Nephron (organoid): ENCODE measurements around the gene STC2.

ENCODE experiments used
- H3K27ac Mint-ChIP-seq, 3 experiments: 2 replicates each; pipeline ENCODE4 v1.8.0; 2020; ENCODE audit warnings: mixed read lengths in 3 of 3, mild to moderate bottlenecking in 2 of 3, moderate library complexity in 1 of 3
- H3K27me3 Mint-ChIP-seq: 2 replicates; pipeline ENCODE4 v1.8.0; 2021; ENCODE audit warnings: low read depth, mild to moderate bottlenecking, moderate library complexity, mixed read lengths
- H3K36me3 Mint-ChIP-seq: 2 replicates; pipeline ENCODE4 v1.8.0; 2020; ENCODE audit warnings: low read depth, mixed read lengths
- H3K4me1 Mint-ChIP-seq: 2 replicates; pipeline ENCODE4 v1.8.0; 2020; ENCODE audit warnings: mixed read lengths
- H3K4me3 Mint-ChIP-seq, 3 experiments: 2 replicates each; pipeline ENCODE4 v1.8.0; 2020; ENCODE audit warnings: mild to moderate bottlenecking in 3 of 3, mixed read lengths in 3 of 3, moderate library complexity in 2 of 3
- H3K9me3 Mint-ChIP-seq: 2 replicates; pipeline ENCODE4 v1.8.0; 2020; ENCODE audit warnings: mixed read lengths
- TF ChIP-seq, protein P1 (sequence below), 3 experiments: fragments of 200-600 bp; sonication (generic); IDR thresholded peaks; one replicate each; pipeline ENCODE4 v1.5.0; 2021; ENCODE audit warnings: antibody characterized with exemption in 3 of 3; ENCODE audit not compliant: unreplicated experiment in 3 of 3

STC2 gene

DNA sequence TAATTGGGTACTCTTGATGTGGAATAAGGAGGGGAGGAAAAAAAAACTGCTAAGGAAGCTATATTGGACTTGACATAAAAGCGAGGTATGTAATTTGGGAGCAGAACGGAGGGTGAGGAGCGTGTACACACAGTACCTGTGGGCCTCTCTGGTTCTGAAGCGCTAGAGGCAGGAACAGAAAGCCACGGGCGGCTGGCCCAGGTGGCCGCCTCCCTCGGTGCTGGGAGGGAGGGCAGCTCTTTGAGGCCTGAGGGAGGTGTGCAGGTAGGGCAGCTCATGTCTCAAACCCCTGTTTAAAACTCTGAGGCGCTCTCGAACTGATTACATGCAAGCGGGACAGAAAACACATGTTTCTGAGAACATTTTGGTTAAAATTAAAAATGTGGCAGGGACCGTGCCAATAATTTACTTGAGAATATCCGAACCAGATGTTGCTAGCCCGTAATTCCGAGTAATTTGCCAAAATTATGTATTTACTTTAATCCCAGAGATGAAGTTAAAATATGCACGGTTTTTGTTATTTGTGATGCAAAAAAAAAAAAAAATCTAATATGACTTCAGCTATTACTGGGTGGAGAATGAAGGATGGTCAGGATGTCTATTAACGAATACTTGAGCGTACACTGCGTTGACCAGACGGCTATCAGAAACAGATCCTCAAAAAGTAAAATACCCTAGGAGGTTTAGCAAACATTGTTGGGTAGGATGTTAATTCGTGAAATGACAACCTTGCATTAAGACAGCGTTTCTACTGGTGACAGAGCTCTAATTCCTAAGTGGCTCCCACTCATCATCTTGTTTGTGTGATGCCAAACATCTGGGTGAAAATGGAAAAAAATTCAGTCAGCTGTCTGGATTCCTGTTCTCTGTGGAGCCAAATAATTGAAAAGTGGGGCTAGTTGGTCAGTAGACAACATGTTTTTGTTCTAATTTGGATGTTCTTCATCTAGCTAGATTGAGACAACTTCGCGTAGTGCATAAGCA is 24.4 kb upstream of the STC2 start:
- Mint-ChIP-seq H3K27me3 (peaks cover 18% of the 10 kb centered on the region), H3K36me3 (no peaks in the 10 kb centered on the region), H3K27ac (no peak overlapping the region), H3K4me3 (no peak overlapping the region), H3K9me3 (no peaks in the 10 kb centered on the region), H3K4me1 (peaks cover 22% of the 10 kb centered on the region)
- TF ChIP-seq, protein P1, sequence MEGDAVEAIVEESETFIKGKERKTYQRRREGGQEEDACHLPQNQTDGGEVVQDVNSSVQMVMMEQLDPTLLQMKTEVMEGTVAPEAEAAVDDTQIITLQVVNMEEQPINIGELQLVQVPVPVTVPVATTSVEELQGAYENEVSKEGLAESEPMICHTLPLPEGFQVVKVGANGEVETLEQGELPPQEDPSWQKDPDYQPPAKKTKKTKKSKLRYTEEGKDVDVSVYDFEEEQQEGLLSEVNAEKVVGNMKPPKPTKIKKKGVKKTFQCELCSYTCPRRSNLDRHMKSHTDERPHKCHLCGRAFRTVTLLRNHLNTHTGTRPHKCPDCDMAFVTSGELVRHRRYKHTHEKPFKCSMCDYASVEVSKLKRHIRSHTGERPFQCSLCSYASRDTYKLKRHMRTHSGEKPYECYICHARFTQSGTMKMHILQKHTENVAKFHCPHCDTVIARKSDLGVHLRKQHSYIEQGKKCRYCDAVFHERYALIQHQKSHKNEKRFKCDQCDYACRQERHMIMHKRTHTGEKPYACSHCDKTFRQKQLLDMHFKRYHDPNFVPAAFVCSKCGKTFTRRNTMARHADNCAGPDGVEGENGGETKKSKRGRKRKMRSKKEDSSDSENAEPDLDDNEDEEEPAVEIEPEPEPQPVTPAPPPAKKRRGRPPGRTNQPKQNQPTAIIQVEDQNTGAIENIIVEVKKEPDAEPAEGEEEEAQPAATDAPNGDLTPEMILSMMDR (IDR thresholded peaks at IDR 0.05; ENCODE audit: unreplicated experiment in 3 of 3) = no peak

DNA sequence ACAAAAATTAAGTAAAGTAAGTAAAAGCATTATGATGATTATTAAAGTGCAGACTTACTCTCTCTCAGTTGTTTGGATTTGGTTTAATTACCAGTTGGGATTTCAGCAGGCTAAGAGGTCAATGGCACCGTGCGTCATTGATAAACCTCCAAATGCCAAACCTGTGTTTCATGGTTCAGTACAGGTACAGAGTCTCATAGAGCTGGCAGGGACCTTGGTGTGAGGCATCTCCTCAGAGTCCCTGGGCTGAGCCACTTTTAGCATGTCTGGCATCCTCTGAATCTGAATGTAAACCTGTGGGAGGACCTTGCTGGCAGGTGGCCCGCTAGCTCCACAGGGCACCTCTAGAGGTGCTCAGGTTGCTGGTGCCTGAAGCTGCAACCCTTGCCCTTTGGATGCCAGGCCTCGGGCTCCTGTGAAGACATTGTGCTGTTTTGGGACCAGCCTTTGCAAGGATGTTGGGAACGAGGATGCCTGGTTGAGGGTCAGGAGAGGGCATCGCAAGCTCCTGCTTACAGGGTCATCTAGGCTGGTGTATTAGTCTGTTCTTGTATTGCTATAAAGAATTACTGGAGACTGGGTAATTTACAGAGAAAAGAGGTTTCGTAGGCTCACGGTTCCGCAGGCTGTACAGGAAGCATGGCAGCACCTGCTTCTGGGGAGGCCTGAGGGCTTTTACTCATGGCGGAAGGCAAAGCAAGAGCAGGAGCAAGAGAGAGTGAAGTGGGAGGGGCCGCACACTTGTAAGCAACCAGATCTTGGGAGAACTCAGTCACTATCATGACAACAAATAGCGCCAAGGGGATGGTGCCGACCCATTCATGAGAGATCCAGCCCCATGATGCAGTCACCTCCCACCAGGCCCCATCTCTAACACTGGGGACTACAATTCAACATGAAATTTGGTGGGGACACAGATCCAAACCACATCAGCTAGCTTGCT is 14.9 kb upstream of the STC2 start:
- TF ChIP-seq, protein P1 (IDR thresholded peaks at IDR 0.05; ENCODE audit: unreplicated experiment in 3 of 3) = no peak
- no peaks in the 10 kb centered on the region for H3K9me3 Mint-ChIP-seq
- peaks cover 14% of the 10 kb centered on the region for H3K27me3 Mint-ChIP-seq
- H3K4me1 Mint-ChIP-seq = peaks cover 11% of the 10 kb centered on the region
- no peak overlapping the region for H3K4me3 Mint-ChIP-seq
- H3K27ac Mint-ChIP-seq = no peak overlapping the region
- H3K36me3 Mint-ChIP-seq = no peaks in the 10 kb centered on the region

DNA sequence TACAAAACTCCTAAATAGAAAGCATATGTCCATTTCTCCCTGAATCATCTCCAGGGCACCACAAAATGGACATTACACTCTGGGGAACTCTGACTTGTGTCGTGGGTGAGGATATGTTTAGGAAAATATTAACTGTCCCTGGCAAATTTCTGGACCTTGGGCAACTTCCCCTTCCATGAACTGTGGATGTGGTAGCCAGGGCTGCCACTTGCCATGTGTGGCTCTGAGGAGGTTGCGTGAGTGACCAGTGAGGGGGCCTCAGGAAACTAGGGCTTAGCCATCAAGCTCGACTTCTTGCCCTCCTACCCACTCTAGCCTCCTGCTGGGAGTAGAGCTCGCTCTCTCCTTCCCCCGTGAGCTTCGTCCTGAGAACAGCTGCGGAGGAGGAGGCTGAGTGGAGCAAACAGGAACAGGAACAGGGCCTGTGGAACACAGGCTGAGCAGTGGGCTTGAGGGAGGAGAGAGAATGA is 13.8 kb upstream of the STC2 start:
- TF ChIP-seq, protein P1 (IDR thresholded peaks at IDR 0.05; ENCODE audit: unreplicated experiment in 3 of 3) = no peak
- Mint-ChIP-seq H3K27me3 (peaks cover 14% of the 10 kb centered on the region), H3K4me1 (peaks cover 11% of the 10 kb centered on the region), H3K4me3 (no peak overlapping the region), H3K9me3 (no peaks in the 10 kb centered on the region), H3K27ac (peak overlapping the region in 2 of 3 experiments; percentile 0 to 88), H3K36me3 (no peaks in the 10 kb centered on the region)

DNA sequence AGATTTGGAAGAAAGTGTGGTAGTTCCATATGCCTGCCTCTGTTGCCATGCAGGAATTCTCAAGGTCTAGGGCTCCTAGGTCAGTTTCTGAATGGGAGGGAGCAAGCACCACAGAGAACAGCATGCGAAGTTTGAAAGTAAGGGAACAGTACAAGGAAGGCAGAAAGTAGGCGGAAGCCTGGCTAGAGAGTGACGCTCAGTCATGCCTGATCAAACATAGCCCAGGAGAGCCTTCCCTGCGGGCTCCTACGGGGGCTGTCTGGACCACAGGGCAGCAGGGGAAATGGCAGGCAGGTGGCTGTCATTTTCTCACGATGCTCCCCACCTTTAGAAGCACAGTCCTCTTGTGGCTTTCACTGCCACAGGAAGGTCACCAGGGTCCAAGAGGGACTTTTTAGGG is 12.8 kb upstream of the STC2 start:
- TF ChIP-seq, protein P1 (IDR thresholded peaks at IDR 0.05; ENCODE audit: unreplicated experiment in 3 of 3) = no peak
- H3K9me3 Mint-ChIP-seq = no peaks in the 10 kb centered on the region
- H3K27me3 Mint-ChIP-seq = peaks cover 20% of the 10 kb centered on the region
- peak overlapping the region in 1 of 3 experiments; percentile 26 for H3K27ac Mint-ChIP-seq
- peaks cover 11% of the 10 kb centered on the region for H3K4me1 Mint-ChIP-seq
- no peaks in the 10 kb centered on the region for H3K36me3 Mint-ChIP-seq
- H3K4me3 Mint-ChIP-seq = no peak overlapping the region

DNA sequence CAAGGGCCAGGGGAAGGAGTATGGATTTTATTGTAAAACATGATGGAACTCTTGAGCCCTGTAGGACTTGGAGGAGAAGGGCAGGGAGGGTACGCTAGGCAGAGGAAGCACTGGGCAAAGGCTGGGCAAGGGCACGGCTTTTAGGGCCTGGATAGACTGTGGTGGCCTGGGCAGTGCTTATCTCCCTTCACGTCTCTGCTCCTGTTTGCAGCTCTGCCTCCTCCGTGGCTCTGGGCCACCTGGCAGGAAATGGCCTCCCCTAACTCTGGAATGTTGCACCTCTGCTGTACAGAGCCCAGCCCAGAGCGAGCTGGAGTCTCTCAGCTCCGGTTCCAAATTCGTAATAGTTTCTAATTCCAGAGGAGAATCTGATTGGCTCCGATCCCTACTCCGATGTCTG is 12.2 kb upstream of the STC2 start:
- Mint-ChIP-seq H3K36me3 (no peaks in the 10 kb centered on the region), H3K27ac (no peak overlapping the region), H3K4me3 (no peak overlapping the region), H3K4me1 (peaks cover 11% of the 10 kb centered on the region), H3K27me3 (peaks cover 20% of the 10 kb centered on the region), H3K9me3 (no peaks in the 10 kb centered on the region)
- TF ChIP-seq, protein P1 (IDR thresholded peaks at IDR 0.05; ENCODE audit: unreplicated experiment in 3 of 3) = no peak
